ENCODE measurements around the gene FGFR4. TPM values are rescaled to one million over a fixed set of nuclear protein-coding genes. Genes with fewer than 3 reads are reported as not detected.

FGFR4 gene
- polyA plus RNA-seq, 2 donors: 1.3 to 1.4 TPM

GRCh38 chr5:177141496-177141895 lies 54.8 kb downstream of the FGFR4 start:
- H3K4me1 ChIP-seq (ENCODE audit: control insufficient read depth in 2 of 2, insufficient read depth in 2 of 2, low read length in 1 of 2): no peaks in the 10 kb centered on the region
- no peak overlapping the region for H3K4me3 ChIP-seq (ENCODE audit: low read depth in 1 of 2, low read length in 2 of 2)
- H3K27ac ChIP-seq (ENCODE audit: low read depth in 2 of 2, low read length in 1 of 2): no peak overlapping the region
- H3K36me3 ChIP-seq (ENCODE audit: control insufficient read depth in 2 of 2, insufficient read depth in 2 of 2, low read length in 1 of 2): peaks cover 4 to 6% of the 10 kb centered on the region in 2 donors
- WGBS, 2 donors: 79 to 81% methylated on average over 3 of the region's 3 CpGs
- H3K9me3 ChIP-seq (ENCODE audit: control insufficient read depth in 2 of 2, insufficient read depth in 1 of 2, low read depth in 1 of 2, low read length in 1 of 2): no peaks in the 10 kb centered on the region
- no peaks in the 10 kb centered on the region for H3K27me3 ChIP-seq (ENCODE audit: control insufficient read depth in 1 of 2, insufficient read depth in 2 of 2, low read length in 2 of 2)

- H3K4me3 ChIP-seq (ENCODE audit: low read depth in 1 of 2, low read length in 2 of 2): no peak overlapping the region
- peaks cover 4 to 8% of the 10 kb centered on the region in 2 donors for H3K36me3 ChIP-seq (ENCODE audit: control insufficient read depth in 2 of 2, insufficient read depth in 2 of 2, low read length in 1 of 2)
- no peaks in the 10 kb centered on the region for H3K4me1 ChIP-seq (ENCODE audit: control insufficient read depth in 2 of 2, insufficient read depth in 2 of 2, low read length in 1 of 2)
- H3K27ac ChIP-seq (ENCODE audit: low read depth in 2 of 2, low read length in 1 of 2): no peak overlapping the region
- WGBS, 2 donors: 85 to 90% methylated on average over 2 of the region's 2 CpGs
- no peaks in the 10 kb centered on the region for H3K9me3 ChIP-seq (ENCODE audit: control insufficient read depth in 2 of 2, insufficient read depth in 1 of 2, low read depth in 1 of 2, low read length in 1 of 2)
- no peaks in the 10 kb centered on the region for H3K27me3 ChIP-seq (ENCODE audit: control insufficient read depth in 1 of 2, insufficient read depth in 2 of 2, low read length in 2 of 2)
Observed at GRCh38 chr5:177142098-177142611, 55.4 kb downstream of the FGFR4 start.

- no peak overlapping the region for H3K27ac ChIP-seq (ENCODE audit: low read depth in 2 of 2, low read length in 1 of 2)
- no peaks in the 10 kb centered on the region for H3K9me3 ChIP-seq (ENCODE audit: control insufficient read depth in 2 of 2, insufficient read depth in 1 of 2, low read depth in 1 of 2, low read length in 1 of 2)
- no peaks in the 10 kb centered on the region for H3K4me1 ChIP-seq (ENCODE audit: control insufficient read depth in 2 of 2, insufficient read depth in 2 of 2, low read length in 1 of 2)
- 87 to 91% methylated on average over 1 of the region's 1 CpG for WGBS, 2 donors
- no peaks in the 10 kb centered on the region for H3K27me3 ChIP-seq (ENCODE audit: control insufficient read depth in 1 of 2, insufficient read depth in 2 of 2, low read length in 2 of 2)
- H3K4me3 ChIP-seq (ENCODE audit: low read depth in 1 of 2, low read length in 2 of 2): no peak overlapping the region
- peaks cover 4 to 9% of the 10 kb centered on the region in 2 donors for H3K36me3 ChIP-seq (ENCODE audit: control insufficient read depth in 2 of 2, insufficient read depth in 2 of 2, low read length in 1 of 2)
Observed at GRCh38 chr5:177142778-177143177, 56.1 kb downstream of the FGFR4 start.

- no peak overlapping the region for H3K4me3 ChIP-seq (ENCODE audit: low read depth in 1 of 2, low read length in 2 of 2)
- 84 to 86% methylated on average over 17 of the region's 17 CpGs for WGBS, 2 donors
Observed at GRCh38 chr5:177146891-177147638, 60.4 kb downstream of the FGFR4 start.

More at GRCh38 chr5:177146891-177147638, 60.4 kb downstream of the FGFR4 start:
- peaks cover 0 to 11% of the 10 kb centered on the region in 2 donors for H3K36me3 ChIP-seq (ENCODE audit: control insufficient read depth in 2 of 2, insufficient read depth in 2 of 2, low read length in 1 of 2)
- H3K4me1 ChIP-seq (ENCODE audit: control insufficient read depth in 2 of 2, insufficient read depth in 2 of 2, low read length in 1 of 2): no peaks in the 10 kb centered on the region
- H3K9me3 ChIP-seq (ENCODE audit: control insufficient read depth in 2 of 2, insufficient read depth in 1 of 2, low read depth in 1 of 2, low read length in 1 of 2): no peaks in the 10 kb centered on the region
- no peak overlapping the region for H3K27ac ChIP-seq (ENCODE audit: low read depth in 2 of 2, low read length in 1 of 2)
- H3K27me3 ChIP-seq (ENCODE audit: control insufficient read depth in 1 of 2, insufficient read depth in 2 of 2, low read length in 2 of 2): no peaks in the 10 kb centered on the region

Other genes starting within 250 kb of the FGFR4 start
- 1 to 10 TPM in 1 of 2 donors, under 1 TPM in 1; 0.49 to 1.6 TPM for gene HK3, start 187.6 kb upstream of the FGFR4 start, polyA plus RNA-seq
- 10 to 100 TPM; 14.0 to 16.3 TPM for gene UIMC1, start 80.1 kb upstream of the FGFR4 start, polyA plus RNA-seq
- 1 to 10 TPM; 6.1 to 7.8 TPM for gene ZNF346, start 64.2 kb upstream of the FGFR4 start, polyA plus RNA-seq
- gene NSD1, start 46.9 kb downstream of the FGFR4 start, polyA plus RNA-seq: 1 to 10 TPM; 7.4 to 8.7 TPM
- gene RAB24, start 216.8 kb downstream of the FGFR4 start, polyA plus RNA-seq: 10 to 100 TPM; 60.0 to 80.2 TPM
- 100 to 1,000 TPM; 120 to 135 TPM for gene PRELID1, start 216.9 kb downstream of the FGFR4 start, polyA plus RNA-seq
- 10 to 100 TPM; 14.4 to 32.3 TPM for gene MXD3, start 225.0 kb downstream of the FGFR4 start, polyA plus RNA-seq